ENCODE data around the gene RUNX3.
A peak's percentile ranks its signal among the peaks of the same experiment; 100 is the strongest.

RUNX3 gene

DNA sequence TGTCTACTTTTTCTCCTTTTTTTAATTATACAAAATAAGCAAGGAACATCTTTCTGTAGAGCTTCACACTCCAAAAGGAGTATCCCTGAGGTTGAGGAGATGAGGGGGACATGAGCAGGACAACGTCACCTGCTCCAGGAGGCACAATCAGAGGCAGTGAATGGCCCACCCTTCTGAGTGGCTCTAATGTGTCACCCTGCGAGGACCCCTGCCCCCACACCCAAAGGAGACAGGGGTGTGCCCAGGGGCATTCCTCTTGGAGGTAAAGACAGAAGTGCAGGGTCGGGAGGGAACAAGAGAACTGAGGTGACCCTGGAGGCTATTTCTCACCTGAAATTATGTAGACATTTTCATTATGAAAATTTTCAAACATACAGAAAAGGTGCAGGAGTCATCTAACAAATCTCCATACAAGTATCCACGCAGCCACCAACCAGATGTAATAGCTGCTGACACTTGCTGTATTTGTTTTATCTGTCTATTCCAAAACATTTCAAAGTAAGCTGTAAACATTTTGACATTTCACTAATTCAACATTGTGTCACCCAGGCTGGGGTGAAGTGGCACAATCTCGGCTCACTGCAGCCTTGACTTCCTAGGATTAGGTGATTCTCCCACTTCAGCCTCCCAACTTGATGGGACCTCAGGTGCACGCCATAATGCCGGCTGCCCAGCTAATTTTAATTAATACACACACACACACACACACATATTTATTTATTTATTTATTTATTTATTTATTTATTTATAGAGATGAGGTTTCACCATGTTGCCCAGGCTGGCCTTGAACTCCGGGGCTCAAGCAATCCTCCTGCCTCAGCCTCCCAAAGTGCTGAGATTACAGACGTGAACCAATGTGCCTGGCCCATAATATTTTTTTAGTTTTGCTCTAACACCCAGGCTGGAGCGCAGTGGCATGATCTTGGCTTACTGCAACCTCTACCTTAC lies 70.7 kb downstream of the RUNX3 start:
- TF ChIP-seq Cebpa-rat (IDR thresholded peaks at IDR 0.05) = no peak
- H3K4me3 ChIP-seq = no peak overlapping the region
- no peaks in the 10 kb centered on the region for H3K9me3 ChIP-seq
- no peaks in the 10 kb centered on the region for H3K27me3 ChIP-seq
- no peaks in the 10 kb centered on the region for H3K36me3 ChIP-seq
- no peak overlapping the region for H3K4me2 ChIP-seq
- peaks cover 6% of the 10 kb centered on the region; the same call in 1 of the 2 replicates for H3K4me1 ChIP-seq
- no peak overlapping the region for H3K9ac ChIP-seq
- H4K20me1 ChIP-seq = no peaks in the 10 kb centered on the region
- no peak overlapping the region for H3K27ac ChIP-seq

DNA sequence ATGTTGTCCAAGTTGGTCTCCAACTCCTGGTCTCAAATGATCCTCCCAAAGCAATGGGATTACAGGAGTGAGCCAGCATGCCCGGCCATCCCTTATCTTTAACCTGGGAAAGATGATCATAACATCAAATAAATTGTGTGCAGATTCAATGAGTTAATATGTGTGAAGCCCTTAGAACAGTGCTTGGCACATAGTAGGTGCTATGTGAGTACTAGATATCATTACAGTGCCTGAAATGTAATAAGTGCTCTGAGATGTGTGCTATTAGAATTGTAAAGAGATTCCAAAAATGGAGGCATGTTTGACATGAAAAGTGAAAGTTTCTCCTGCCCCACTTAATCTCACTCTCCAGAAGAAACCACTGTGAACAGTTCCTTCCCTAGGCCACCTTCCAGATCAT lies 71.8 kb downstream of the RUNX3 start:
- Histone ChIP-seq H3K27me3 (no peaks in the 10 kb centered on the region), H4K20me1 (no peaks in the 10 kb centered on the region), H3K9me3 (no peaks in the 10 kb centered on the region), H3K9ac (no peak overlapping the region), H3K36me3 (no peaks in the 10 kb centered on the region), H3K4me2 (no peak overlapping the region), H3K4me3 (no peak overlapping the region), H3K27ac (no peak overlapping the region), H3K4me1 (peaks cover 8% of the 10 kb centered on the region; the same call in 1 of the 2 replicates)
- TF ChIP-seq Cebpa-rat (IDR thresholded peaks at IDR 0.05) = no peak

DNA sequence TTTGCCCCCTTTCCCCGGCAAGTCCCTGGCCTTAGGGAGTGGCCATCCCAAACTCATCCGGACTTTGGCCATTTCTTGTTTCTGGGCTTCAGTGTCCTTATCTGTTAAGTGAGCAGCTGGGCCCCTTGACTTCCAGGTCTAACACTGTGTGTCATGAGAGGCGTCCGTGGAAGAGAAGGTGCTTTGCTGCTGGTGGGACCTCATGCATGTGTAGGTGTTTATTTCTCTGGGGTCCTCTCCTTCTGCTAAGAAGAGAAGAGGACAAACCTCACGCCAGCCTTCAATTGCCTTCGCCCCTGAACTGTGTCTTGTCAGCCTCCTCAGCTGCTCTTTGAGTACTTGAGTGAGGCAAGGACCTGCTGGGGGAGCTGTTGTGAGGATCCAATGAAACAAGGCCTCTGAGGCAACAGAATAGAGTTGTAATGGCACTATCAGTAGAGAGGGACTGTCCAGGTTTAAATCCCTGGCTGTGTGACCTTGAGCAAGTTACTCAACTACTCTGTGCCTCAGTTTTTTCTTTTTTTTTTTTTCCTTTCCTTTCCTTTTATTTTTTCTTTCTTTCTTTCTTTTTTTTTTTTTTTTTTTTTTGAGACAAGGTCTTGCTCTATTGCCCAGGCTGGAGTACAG lies 72.5 kb downstream of the RUNX3 start:
- Histone ChIP-seq H3K4me3 (no peak overlapping the region), H4K20me1 (no peaks in the 10 kb centered on the region), H3K27ac (no peak overlapping the region), H3K9me3 (no peaks in the 10 kb centered on the region), H3K27me3 (no peaks in the 10 kb centered on the region), H3K36me3 (no peaks in the 10 kb centered on the region), H3K9ac (no peak overlapping the region), H3K4me1 (peaks cover 15% of the 10 kb centered on the region), H3K4me2 (no peak overlapping the region)
- TF ChIP-seq Cebpa-rat (IDR thresholded peaks at IDR 0.05) = no peak

DNA sequence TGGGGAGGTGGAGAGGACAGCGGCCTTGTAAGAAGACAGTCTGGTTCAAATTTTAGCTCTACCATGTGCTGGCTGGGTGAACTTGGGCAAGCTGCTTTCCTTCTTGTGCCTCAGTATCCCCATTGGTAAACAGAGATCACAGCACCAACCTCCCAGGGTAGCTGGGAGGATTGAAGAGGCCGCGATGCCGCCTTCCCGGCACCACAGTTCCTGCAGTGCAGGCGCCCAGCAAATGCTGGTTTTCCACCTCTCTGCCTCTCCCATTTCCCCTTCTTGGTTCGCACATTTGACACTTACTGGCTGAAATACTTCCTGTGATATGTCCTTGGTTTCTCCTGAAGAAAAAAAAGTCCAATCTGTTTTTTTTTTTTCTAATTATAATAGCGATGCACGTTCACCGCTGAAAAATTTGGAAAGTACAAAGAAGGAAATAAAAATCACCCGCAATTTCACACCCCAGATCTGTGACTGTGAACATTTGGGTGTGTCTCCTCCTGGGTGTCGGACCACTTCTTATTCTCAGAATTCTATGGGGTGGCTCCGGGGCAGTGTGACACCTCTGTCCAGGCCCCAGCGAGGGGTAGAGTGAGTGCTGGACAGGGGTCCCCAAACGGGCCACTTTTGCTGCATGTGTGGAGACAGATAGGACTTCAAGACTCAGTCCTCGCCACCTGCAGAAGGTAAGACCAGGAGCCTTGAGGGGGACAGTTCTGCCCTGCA lies 73.1 kb downstream of the RUNX3 start:
- Histone ChIP-seq H3K27me3 (no peaks in the 10 kb centered on the region), H3K4me1 (peaks cover 21% of the 10 kb centered on the region), H3K27ac (no peak overlapping the region), H3K9me3 (no peaks in the 10 kb centered on the region), H3K4me3 (no peak overlapping the region), H3K9ac (no peak overlapping the region), H3K4me2 (no peak overlapping the region), H4K20me1 (no peaks in the 10 kb centered on the region; the same call in 1 of the 2 replicates), H3K36me3 (no peaks in the 10 kb centered on the region)
- no peak for TF ChIP-seq Cebpa-rat (IDR thresholded peaks at IDR 0.05)

DNA sequence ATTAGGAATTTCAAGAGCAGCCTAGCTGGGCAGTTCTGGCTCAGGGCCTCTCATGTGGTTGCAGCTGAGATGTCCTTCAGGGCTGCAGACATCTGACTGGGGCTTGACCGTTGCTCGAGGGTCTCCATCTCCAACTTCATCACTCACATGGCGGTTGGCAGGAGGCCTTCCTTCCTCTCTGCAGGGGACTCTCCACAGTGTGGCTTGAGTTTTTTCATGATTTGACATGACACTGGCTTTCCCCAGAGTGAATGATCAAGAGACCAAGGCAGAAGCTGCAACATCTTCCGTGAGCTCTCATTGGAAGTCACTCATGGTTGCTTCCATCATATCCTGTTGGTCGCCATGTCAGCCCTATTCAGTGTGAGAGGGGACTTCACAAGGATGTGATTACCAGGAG lies 74.6 kb downstream of the RUNX3 start:
- no peaks in the 10 kb centered on the region for H3K27me3 ChIP-seq
- no peak overlapping the region for H3K9ac ChIP-seq
- H3K4me1 ChIP-seq = peaks cover 23% of the 10 kb centered on the region
- H3K36me3 ChIP-seq = no peaks in the 10 kb centered on the region
- no peak overlapping the region for H3K4me3 ChIP-seq
- H3K9me3 ChIP-seq = no peaks in the 10 kb centered on the region
- H4K20me1 ChIP-seq = no peaks in the 10 kb centered on the region; the same call in 1 of the 2 replicates
- H3K4me2 ChIP-seq = no peak overlapping the region
- no peak for TF ChIP-seq Cebpa-rat (IDR thresholded peaks at IDR 0.05)
- H3K27ac ChIP-seq = no peak overlapping the region

DNA sequence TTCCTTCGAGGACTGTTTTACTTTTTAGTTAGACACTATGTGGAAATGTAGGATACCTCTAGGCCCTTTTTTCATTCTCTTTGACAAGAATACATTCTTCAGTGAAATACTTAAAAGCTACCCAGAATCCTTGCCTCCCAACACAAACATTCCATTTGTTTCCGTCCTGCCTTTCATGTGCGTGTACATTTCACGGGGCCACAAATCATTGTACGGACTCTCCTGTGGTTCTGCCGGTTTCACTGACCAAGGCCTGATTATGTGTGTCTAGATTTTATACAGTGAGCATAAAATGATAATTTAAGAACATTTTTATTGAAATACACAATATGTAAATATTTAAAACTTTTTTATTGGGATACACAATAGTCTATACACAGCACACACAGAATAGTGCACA lies 76.4 kb downstream of the RUNX3 start:
- no peak for TF ChIP-seq Cebpa-rat (IDR thresholded peaks at IDR 0.05)
- H4K20me1 ChIP-seq = peaks cover 5% of the 10 kb centered on the region; the same call in 1 of the 2 replicates
- H3K9ac ChIP-seq = no peak overlapping the region
- H3K4me3 ChIP-seq = no peak overlapping the region
- no peaks in the 10 kb centered on the region for H3K27me3 ChIP-seq
- no peak overlapping the region for H3K4me2 ChIP-seq
- H3K9me3 ChIP-seq = no peaks in the 10 kb centered on the region
- peaks cover 36% of the 10 kb centered on the region for H3K4me1 ChIP-seq
- H3K27ac ChIP-seq = no peak overlapping the region
- no peaks in the 10 kb centered on the region for H3K36me3 ChIP-seq

DNA sequence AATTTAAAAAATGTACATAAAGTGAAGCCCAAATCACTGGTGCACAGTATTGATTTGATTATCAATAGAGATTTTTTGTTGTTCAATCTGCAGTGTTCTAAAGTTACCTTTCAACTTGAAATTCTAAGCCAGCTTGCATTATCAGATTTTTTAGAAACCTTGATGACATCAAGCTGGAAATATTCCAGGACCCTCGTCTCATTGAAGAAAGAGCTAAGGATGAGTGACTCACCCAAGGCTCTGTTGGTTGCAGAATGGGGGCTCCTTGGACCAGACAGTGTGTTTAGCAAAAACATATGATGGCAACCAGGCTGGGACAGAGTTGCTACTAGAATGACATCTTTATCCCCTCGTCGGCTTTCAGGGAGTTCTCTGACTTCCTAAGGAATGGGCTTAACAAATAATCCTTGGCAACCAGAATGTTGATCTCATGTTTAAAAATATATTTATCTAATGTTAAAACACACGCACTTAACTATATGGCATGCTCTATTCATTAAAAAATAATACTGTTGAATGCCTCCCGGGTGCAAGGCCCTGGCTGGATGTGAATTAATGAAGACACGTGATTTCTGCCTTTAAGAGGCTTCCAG lies 79.7 kb downstream of the RUNX3 start:
- Histone ChIP-seq H3K4me1 (peaks cover 48% of the 10 kb centered on the region), H3K36me3 (no peaks in the 10 kb centered on the region), H3K27ac (no peak overlapping the region), H3K4me2 (no peak overlapping the region), H4K20me1 (peaks cover 18% of the 10 kb centered on the region; the same call in 1 of the 2 replicates), H3K27me3 (no peaks in the 10 kb centered on the region), H3K4me3 (no peak overlapping the region), H3K9me3 (no peaks in the 10 kb centered on the region), H3K9ac (no peak overlapping the region)
- TF ChIP-seq Cebpa-rat (IDR thresholded peaks at IDR 0.05) = no peak

DNA sequence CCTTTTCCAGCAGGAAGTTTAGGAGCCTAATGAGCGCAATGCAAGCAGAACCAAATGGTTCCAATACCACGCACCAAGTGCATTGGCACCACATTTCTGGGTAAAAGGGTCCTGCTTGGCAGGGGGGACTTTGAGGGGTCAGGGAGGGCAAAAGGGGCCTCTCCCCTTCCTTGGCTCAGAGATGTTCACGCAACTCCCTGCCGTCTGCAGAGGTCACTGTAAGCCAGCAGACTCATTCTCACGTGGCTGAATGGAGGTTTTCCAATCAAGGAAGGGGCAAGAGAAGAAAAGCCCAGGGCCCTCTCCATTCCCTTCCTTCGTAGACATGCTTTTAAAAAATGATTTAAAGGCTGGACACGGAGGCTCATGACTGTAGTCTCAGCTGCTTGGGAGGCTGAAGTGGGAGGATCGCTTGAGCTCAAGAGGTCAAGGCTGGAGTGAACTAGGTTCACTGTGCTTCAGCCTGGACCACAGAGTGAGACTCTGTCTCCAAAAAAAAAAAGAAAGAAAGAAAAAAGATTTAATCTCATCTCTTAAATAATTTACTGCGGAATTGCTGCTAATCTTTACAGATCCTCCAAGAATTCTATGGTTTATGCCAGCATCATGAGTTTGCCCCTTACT lies 80.3 kb downstream of the RUNX3 start:
- Histone ChIP-seq H3K9ac (no peak overlapping the region), H3K27me3 (no peaks in the 10 kb centered on the region), H3K36me3 (0 out of 2 replicates have a peak, but pooled peaks cover 4% of the 10 kb centered on the region), H3K4me3 (no peak overlapping the region), H4K20me1 (peaks cover 18% of the 10 kb centered on the region; the same call in 1 of the 2 replicates), H3K9me3 (no peaks in the 10 kb centered on the region), H3K27ac (no peak overlapping the region), H3K4me2 (peak overlapping the region; percentile 99; the same call in 1 of the 2 replicates), H3K4me1 (peaks cover 47% of the 10 kb centered on the region)
- no peak for TF ChIP-seq Cebpa-rat (IDR thresholded peaks at IDR 0.05)

Measured in BLaER1 (cell line).